Adrenal gland (tissue), 5 donors: ENCODE measurements around the gene SH3BP2.

ENCODE experiments used
- CTCF ChIP-seq, 6 experiments: fragments of 450-650 bp in 4 of 6; fragments of 200-600 bp in 2 of 6; sonication (generic) in 1 of 6; IDR thresholded peaks; 1 replicate in 5 of 6; 2 replicates in 1 of 6; pipeline versions ENCODE4 v1.5.1 to v1.8.0; 2016 to 2021; ENCODE audit warnings: antibody characterized with exemption in 6 of 6, mild to moderate bottlenecking in 2 of 6, moderate library complexity in 1 of 6
- POLR2A ChIP-seq, 2 donors: fragments of 450-650 bp; IDR thresholded peaks; one replicate each; pipeline ENCODE4 v1.6.1; 2017; ENCODE audit warnings: antibody characterized with exemption in 2 of 2, mild to moderate bottlenecking in 2 of 2, moderate library complexity in 1 of 2
- donor health status: DM: no; HTN: no; CAD: no.

- no peak for TF ChIP-seq CTCF (IDR thresholded peaks at IDR 0.05)
- TF ChIP-seq POLR2A (IDR thresholded peaks at IDR 0.05), result no peak
Measured at GRCh38 chr4:2833671-2834000, 40.8 kb downstream of the SH3BP2 start.
